ENCODE results near the gene RAB31. TPM values are rescaled to one million over a fixed set of nuclear protein-coding genes. Genes with fewer than 3 reads are reported as not detected.

Gene RAB31
- total and polyA plus RNA-seq, 2 of the 13 experiments (the other 11 are each of a cell fraction or from before 2014, with no cell fraction given) = 1.1 to 1.7 TPM

DNA sequence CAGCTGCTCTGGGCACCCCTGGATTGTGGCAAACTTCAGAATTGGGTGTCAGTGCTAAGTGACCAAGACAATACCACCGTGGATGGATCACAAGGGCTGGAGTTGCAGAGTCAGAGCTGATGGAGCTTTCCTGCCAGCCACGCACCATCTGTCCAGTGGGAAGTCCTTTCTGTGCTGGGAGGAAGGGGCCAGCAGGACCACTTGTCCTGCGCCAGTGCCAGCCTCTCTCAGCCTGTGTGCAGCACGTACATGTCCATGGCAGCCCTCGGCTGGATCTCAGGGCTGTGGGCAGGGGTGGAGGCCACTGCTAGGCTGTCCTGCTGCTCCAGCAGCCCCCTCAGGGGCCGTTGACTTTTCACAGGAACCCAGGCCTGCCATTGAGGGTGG is 33.3 kb downstream of the RAB31 start:
- ATAC-seq (peak; percentile 21), FAIRE-seq (no peak), DNase-seq (ENCODE audit: low spot score) (no peak)
- CTCF ChIA-PET (ENCODE audit: low intra/inter-chr PET ratio, low total read pairs) = no interaction called here
- peaks cover 38% of the 10 kb centered on the region for H3K4me1 ChIP-seq (ENCODE audit: insufficient read depth, low read length)
- H3K4me3 ChIP-seq (replicated peaks in 1 of 3; ENCODE audit: insufficient read depth in 1 of 3, low read depth in 2 of 3, low read length in 3 of 3) = peak overlapping the region in 1 of 3 experiments; percentile 57; a peak in 1 of 6 replicates
- in situ Hi-C loops (cut with HindIII; ENCODE audit: extremely low pct_ligation_motif_present, low pct_unique_long_range_greater_than_20kb) = no loop called here
- no peak overlapping the region for H3K27ac ChIP-seq (ENCODE audit: extremely low read length, insufficient read depth, low read length)
- H2AFZ ChIP-seq (ENCODE audit: low read length) = peak overlapping the region; percentile 54
- WGBS (ENCODE audit: low lambda C conversion rate) = 46% methylated on average over 2 of the region's 6 CpGs
- POLR2A ChIA-PET = no interaction called here
- H4K20me1 ChIP-seq (ENCODE audit: insufficient read depth, low read length) = no peaks in the 10 kb centered on the region
- H3K36me3 ChIP-seq (replicated peaks in 1 of 2; ENCODE audit: control insufficient read depth in 1 of 2, insufficient read depth in 2 of 2, low read length in 2 of 2) = no peaks in the 10 kb centered on the region
- no peak overlapping the region for H3K9ac ChIP-seq (ENCODE audit: insufficient read depth, low read depth, low read length)
- no peaks in the 10 kb centered on the region for H3K9me3 ChIP-seq (ENCODE audit: low read length)
- no TSS peak for BruUV-seq (replicated peaks)
- intact Hi-C loops (cut with micrococcal nuclease; ENCODE audit: unreplicated experiment) = no loop called here
- H3K4me2 ChIP-seq (ENCODE audit: low read depth, low read length) = peak overlapping the region; percentile 87
- 0 out of 5 replicates have a peak, but pooled peaks cover 0 to 3% of the 10 kb centered on the region in 2 experiments for H3K27me3 ChIP-seq (ENCODE audit: control insufficient read depth in 1 of 2, insufficient read depth in 2 of 2, low read length in 2 of 2)
- TF ChIP-seq SMAD3 (CRISPR knock-in tag; IDR thresholded peaks at IDR 0.05) (no peak), ZFP1 (CRISPR knock-in tag; IDR thresholded peaks at IDR 0.05) (no peak), ZNF101 (CRISPR knock-in tag; IDR thresholded peaks at IDR 0.05; ENCODE audit: borderline replicate concordance, low read depth) (no peak), MAF1 (CRISPR knock-in tag; IDR thresholded peaks at IDR 0.05; ENCODE audit: borderline replicate concordance) (no peak), XBP1 (CRISPR knock-in tag; IDR thresholded peaks at IDR 0.05) (no peak), ZFP36 (IDR thresholded peaks at IDR 0.05; ENCODE audit: borderline replicate concordance, low read depth, low read length, partially characterized antibody) (no peak), ZBTB7B (CRISPR knock-in tag; IDR thresholded peaks at IDR 0.05) (no peak), CHD2 (IDR thresholded peaks at IDR 0.05; ENCODE audit: low read depth, low read length) (no peak), ZNF577 (CRISPR knock-in tag; IDR thresholded peaks at IDR 0.05; ENCODE audit: borderline replicate concordance, low read depth) (no peak), KDM3A (CRISPR knock-in tag; IDR thresholded peaks at IDR 0.05; ENCODE audit: low read depth) (no peak), NPAS2 (CRISPR knock-in tag; IDR thresholded peaks at IDR 0.05; ENCODE audit: borderline replicate concordance) (no peak), MYPOP (CRISPR knock-in tag; IDR thresholded peaks at IDR 0.05) (no peak), ZNF878 (CRISPR knock-in tag; IDR thresholded peaks at IDR 0.05) (no peak), HOMEZ (CRISPR knock-in tag; IDR thresholded peaks at IDR 0.05; ENCODE audit: low read depth) (no peak)
- TF ChIP-seq, protein P1, sequence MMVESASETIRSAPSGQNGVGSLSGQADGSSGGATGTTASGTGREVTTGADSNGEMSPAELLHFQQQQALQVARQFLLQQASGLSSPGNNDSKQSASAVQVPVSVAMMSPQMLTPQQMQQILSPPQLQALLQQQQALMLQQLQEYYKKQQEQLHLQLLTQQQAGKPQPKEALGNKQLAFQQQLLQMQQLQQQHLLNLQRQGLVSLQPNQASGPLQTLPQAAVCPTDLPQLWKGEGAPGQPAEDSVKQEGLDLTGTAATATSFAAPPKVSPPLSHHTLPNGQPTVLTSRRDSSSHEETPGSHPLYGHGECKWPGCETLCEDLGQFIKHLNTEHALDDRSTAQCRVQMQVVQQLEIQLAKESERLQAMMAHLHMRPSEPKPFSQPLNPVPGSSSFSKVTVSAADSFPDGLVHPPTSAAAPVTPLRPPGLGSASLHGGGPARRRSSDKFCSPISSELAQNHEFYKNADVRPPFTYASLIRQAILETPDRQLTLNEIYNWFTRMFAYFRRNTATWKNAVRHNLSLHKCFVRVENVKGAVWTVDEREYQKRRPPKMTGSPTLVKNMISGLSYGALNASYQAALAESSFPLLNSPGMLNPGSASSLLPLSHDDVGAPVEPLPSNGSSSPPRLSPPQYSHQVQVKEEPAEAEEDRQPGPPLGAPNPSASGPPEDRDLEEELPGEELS (CRISPR knock-in tag; IDR thresholded peaks at IDR 0.05) = no peak
- no peaks in the 10 kb centered on the region for H3K79me2 ChIP-seq (ENCODE audit: insufficient read depth, low read length)
